ENCODE measurements around the gene FBXO2.

The FBXO2 gene

GRCh38 chr1:11681071-11681771 lies 27.0 kb upstream of the FBXO2 start, which contains the start of gene MAD2L2:
Gene MAD2L2, minus strand, starts transcription at chr1:11681148. Its CDS starts 547 bp downstream, at chr1:11680601.
- peak; percentile 72 to 89 for DNase-seq

GRCh38 chr1:11680270-11681070 lies 26.2 kb upstream of the FBXO2 start:
- no peak for DNase-seq

- no peak for DNase-seq
These were observed 24.2 kb upstream of the FBXO2 start for GRCh38 chr1:11678442-11678841.

DNA sequence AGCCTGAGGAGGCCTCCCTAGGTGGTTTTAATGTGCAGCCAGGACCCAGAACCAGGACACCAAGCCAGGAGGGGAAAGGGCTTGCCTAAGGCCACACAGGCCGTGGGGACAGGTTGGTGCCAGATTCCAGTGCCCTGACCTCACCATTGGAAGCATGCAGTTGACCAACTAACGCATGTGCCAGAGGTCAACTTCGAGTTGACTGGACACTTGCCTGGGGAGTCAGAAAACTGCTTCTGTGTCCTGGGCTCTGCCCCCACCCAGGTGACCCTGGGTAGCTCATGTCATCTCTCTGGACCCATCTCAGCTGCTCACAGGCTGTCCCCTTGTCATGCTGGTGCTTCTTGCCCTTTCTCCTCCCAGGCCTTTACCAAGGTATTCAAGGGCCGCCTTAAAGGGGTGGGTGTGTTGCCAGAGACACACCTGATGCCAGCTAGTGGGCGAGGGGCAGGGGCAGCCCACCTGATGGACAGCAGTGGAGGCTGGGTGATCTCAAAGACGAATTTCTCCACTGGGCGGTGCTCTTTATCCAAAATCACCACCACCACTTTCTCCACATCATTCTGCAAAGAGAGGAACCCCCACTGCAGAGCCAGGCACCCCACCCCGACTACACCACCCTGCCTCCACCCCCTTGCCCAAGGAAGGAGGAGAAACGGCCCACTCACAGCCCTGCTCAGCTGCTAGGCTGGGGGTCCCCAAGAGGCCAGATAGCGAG lies 22.3 kb upstream of the FBXO2 start:
- DNase-seq = no peak

DNA sequence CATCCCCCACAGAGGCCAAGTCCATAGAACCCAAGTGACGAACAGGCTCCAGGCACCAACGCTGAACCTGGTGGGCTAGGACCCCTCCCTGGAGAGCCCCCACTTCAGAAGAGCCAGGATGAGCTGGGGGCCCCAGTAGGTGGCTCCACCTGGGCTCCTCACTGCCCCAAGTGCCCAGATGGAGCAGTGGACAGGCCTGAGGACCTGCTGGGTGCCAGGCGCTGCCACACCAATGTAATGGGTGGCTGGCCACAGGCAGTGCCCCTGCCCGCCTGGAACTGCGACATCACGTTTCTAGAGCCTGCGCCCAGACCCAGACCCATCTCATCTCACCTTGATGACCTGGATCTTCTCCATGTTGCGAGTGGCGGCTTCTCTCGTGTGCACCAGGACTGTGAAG lies 21.1 kb upstream of the FBXO2 start:
- no peak for DNase-seq

- DNase-seq = no peak
These were observed 20.3 kb upstream of the FBXO2 start for GRCh38 chr1:11674488-11674887.

DNA sequence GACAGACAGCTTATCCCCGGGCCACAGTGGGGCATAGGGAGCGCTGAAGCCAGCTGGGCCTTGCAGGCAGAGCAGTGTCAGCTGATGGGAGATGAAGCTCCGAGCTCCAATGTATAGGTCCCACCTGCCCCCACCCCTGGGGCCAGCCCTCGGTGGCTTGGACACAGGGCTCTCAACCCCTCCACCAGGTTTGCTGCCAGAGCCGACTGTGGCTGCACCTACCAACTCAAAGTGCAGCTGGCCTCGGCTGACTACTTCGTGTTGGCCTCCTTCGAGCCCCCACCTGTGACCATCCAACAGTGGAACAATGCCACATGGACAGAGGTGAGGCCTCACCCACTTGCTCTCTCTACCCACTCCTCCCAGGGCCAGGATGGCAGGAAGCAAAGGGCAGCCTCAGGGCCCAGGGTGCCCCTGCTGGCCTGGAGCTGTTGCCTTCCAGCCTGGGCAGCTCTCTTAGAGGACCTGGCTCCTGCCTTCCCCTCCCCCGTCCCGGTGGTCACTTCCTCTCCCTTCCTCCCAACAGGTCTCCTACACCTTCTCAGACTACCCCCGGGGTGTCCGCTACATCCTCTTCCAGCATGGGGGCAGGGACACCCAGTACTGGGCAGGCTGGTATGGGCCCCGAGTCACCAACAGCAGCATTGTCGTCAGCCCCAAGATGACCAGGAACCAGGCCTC lies 19.0 kb upstream of the FBXO2 start:
- DNase-seq = no peak

- no peak for DNase-seq
These were observed 17.5 kb upstream of the FBXO2 start for GRCh38 chr1:11671544-11672286.

GRCh38 chr1:11671205-11671543 lies 16.9 kb upstream of the FBXO2 start:
- peak in 1 of 2 donors; percentile 24 for DNase-seq

DNA sequence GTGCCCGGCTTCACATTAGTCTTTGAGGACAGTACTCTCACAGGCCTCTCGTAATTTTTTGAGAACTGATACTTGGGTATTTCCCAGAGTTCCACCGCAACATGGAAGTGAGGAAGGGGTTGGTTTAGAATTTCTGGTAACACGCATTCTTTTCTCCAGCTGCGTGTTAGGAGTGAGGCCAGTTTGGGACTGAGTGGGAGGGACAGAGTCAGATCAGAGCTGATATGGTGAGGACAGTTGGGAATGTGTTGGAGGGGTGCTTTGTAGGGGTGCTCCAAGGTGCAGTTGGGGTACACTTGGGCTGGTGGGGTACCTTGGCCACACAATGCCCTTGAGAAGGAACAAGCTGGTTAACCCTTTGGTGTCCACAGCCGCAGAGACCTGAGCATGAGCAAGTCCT lies 16.5 kb upstream of the FBXO2 start:
- DNase-seq = peak; percentile 44 to 47

DNA sequence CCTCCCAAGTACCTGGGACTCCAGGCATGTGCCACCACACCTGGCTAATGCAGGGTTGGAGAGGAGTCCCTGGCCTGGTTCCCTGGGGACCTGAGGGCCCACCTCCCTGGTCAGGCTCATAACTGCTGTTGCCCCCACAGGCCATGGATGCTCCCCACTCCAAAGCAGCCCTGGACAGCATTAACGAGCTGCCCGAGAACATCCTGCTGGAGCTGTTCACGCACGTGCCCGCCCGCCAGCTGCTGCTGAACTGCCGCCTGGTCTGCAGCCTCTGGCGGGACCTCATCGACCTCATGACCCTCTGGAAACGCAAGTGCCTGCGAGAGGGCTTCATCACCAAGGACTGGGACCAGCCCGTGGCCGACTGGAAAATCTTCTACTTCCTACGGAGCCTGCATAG lies 14.3 kb upstream of the FBXO2 start:
- DNase-seq = no peak

DNA sequence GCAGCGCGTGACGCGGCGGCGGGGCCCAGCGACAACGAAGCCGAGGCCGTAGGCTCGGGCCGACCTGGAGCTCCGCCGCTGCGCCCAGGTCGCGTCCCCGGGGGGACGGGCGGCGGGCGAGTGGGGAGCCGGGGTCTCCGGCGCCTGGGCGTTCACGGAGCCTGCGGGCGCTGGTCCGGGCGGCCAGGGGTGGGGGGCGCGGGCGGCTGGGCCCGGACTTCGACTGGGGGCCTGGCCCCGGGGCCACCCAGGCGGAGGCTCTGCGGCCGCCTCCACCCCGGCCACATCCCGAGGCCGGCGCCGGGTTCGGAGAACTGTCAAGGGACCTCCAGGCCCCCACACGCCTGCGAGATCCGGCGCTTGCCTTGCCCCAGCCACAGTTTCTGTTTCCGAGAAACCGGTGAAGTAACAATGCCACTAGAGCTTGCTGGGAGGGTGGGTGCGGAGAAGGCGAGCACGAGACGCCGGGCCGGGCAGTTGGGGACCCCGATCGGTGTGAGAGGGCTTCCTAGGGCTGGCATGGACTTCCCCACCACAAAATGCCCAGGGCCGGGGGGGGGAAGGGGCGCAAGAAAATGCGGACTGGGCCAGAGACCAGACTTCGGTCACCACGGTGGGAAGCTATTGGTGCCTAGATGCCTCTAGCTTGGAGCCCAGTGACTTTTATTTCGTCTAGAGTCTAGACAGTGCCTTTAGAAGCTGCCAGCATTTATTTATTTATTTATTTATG lies 10.3 kb upstream of the FBXO2 start:
- peak; percentile 53 to 56 for DNase-seq

DNA sequence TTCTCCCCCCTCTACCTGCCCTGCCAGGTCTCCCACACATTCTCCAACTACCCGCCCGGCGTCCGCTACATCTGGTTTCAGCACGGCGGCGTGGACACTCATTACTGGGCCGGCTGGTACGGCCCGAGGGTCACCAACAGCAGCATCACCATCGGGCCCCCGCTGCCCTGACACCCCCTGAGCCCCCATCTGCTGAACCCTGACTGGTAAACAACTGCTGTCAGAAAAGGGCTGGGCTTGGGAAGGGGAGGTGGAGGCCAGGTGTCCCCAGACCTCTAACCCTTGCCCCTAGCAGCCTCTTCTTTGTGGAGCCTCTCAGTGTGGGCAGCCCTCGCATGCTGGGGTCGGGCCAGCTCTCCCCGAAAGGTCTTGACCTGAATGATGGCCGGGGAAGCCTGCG lies 6.9 kb upstream of the FBXO2 start:
- no peak for DNase-seq

GRCh38 chr1:11659748-11660147 lies 5.5 kb upstream of the FBXO2 start:
- DNase-seq = no peak

- no peak for DNase-seq
These were observed 4.3 kb upstream of the FBXO2 start for GRCh38 chr1:11658542-11658941.

GRCh38 chr1:11657654-11658053 lies 3.4 kb upstream of the FBXO2 start:
- no peak for DNase-seq

- DNase-seq = no peak
These were observed 945 bp upstream of the FBXO2 start for GRCh38 chr1:11654939-11655808.

- no peak for DNase-seq
These were observed 430 bp downstream of the FBXO2 start for GRCh38 chr1:11653861-11654136.

GRCh38 chr1:11653101-11653860 lies 948 bp downstream of the FBXO2 start:
- no peak for DNase-seq

GRCh38 chr1:11652203-11652780 lies 1.9 kb downstream of the FBXO2 start:
- DNase-seq = no peak
